ENCODE data around the gene MDK. TPM values are rescaled to one million over a fixed set of nuclear protein-coding genes. Genes with fewer than 3 reads are reported as not detected.
A peak's percentile ranks its signal among the peaks of the same experiment; 100 is the strongest.

The MDK gene
- total and polyA plus RNA-seq, 5 experiments from 2014 or later, result 0.52 to 8.0 (median 7.2) TPM; not detected in 2

DNA sequence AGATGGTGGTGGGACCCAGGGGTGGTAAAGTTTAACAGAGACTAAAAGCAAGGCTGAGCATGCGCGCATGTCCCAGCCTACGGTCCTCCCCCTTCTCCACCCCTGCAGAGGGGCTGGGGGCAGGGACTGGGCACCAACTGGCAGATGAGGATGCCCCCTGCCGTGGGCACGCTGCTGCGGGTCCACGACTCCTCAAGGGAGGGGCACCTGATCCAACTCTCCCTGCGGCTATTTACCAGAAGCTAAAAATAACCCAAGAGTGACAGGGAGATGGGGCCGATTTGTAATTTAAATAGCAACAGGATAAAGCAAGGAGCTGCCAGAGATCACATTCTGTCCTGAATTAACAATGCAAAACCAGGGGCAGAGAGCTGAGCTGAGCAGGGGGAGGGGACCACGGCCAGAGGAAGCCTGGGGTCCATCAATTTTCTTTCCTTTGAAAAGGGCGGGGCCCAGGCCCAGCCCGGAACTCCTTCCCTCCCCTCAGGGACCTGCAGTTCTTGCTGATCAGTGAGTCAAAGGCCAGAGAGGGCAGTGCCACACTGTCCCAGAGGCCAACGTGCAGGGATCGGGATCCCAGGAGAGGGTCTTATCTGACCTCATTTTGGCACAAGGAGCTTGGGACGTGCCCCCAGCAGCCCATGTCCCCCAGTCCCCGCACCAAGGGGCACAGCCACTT lies 42.3 kb upstream of the MDK start:
- peaks cover 34 to 87% (median 70%) of the 10 kb centered on the region in 4 donors for H3K4me1 Mint-ChIP-seq
- POLR2A ChIA-PET, result interaction anchor here (0.6 to 1.6 kb wide), 2 partner anchors 10 to 101 kb away, joined by 5 read pairs; no protein-coding TSS in a partner anchor
- H3K27me3 Mint-ChIP-seq, result no peaks in the 10 kb centered on the region
- ATAC-seq (no peak), DNase-seq (no peak)
- H3K27ac Mint-ChIP-seq, result peak overlapping the region in 5 of 10 donors; percentile 19 to 76 (median 48)
- no peaks in the 10 kb centered on the region for H3K9me3 Mint-ChIP-seq
- H3K4me3 Mint-ChIP-seq, result no peak overlapping the region
- peaks cover 0 to 9% (median 0%) of the 10 kb centered on the region in 3 donors for H3K36me3 Mint-ChIP-seq

DNA sequence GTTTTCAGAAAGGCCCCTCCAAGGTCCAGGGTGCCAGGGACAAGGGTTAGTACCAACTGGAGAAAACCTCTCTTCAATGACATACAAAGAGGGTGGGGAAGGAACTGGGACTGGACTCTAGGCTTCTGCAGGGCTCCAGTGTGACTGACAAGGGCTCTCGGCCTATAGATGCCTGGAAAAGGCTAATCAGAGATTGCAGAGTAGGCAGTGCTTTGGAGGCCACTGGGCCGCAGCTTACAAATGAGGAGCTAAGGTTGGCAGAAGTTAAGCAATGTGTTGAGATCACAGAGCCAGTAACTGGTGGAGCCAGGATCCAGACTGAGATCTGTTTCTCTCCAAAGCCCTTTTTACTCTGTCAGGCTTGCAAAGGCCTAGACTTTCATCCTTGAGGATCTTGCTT lies 41.7 kb upstream of the MDK start:
- H3K4me3 Mint-ChIP-seq, result peak overlapping the region in 1 of 10 donors; percentile 11
- H3K36me3 Mint-ChIP-seq, result peaks cover 0 to 9% (median 0%) of the 10 kb centered on the region in 3 donors
- no peaks in the 10 kb centered on the region for H3K9me3 Mint-ChIP-seq
- no peaks in the 10 kb centered on the region for H3K27me3 Mint-ChIP-seq
- peak overlapping the region in 7 of 10 donors; percentile 22 to 92 (median 58) for H3K27ac Mint-ChIP-seq
- DNase-seq (no peak), ATAC-seq (no peak)
- H3K4me1 Mint-ChIP-seq, result peaks cover 36 to 87% (median 70%) of the 10 kb centered on the region in 4 donors
- POLR2A ChIA-PET, result interaction anchor here (1.3 to 1.6 kb wide), 3 partner anchors 8 to 9 kb away, joined by 5 to 8 read pairs (median 5); no protein-coding TSS in a partner anchor

DNA sequence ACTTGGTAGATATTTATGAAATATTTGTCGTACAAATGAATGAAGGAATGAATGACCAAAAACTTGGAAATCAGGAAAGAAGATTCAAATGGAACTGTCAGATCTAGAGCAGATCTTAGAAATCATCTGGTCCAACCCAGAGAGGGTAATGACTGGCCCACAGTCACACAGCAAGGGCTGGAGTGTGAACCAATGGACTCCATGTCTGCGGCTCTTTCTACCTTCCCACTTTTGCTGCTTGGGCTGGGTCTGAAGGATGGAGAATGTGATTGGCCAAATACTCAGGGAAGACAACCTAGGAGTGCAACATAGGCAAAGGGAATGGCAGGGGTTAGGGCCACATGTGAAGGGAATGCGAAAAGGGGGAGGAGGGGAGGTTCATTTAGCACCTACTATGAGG lies 40.0 kb upstream of the MDK start:
- H3K36me3 Mint-ChIP-seq, result peaks cover 0 to 5% (median 0%) of the 10 kb centered on the region in 3 donors

DNA sequence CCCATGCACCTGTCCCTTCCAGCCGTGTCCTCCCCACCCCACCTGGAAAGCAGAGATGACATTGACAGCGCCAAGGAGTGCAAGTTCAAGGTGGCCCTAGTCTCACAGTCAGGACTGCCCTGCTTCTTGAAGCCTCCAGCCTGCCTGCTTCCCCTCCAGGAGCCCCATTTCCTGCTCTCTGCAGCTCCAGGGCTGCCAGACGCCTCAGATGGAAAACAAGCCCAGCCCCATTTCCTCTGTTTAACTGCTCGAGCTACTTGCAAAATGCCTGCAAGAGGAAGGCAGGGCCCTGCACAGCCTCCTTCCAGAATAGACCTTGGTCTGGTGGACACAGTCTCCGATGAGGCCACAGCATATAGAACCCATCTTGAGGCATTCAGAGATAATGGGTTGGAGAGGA lies 39.2 kb upstream of the MDK start:
- DNase-seq (no peak), ATAC-seq (peak; percentile 21 to 28)
- no peaks in the 10 kb centered on the region for H3K9me3 Mint-ChIP-seq
- no peaks in the 10 kb centered on the region for H3K27me3 Mint-ChIP-seq
- POLR2A ChIA-PET, result interaction anchor here (2.2 to 15.9 kb wide), 4 partner anchors 10 to 31 kb away, joined by 4 to 303 read pairs (median 158); no protein-coding TSS in a partner anchor
- peaks cover 50 to 89% (median 78%) of the 10 kb centered on the region in 4 donors for H3K4me1 Mint-ChIP-seq
- H3K4me3 Mint-ChIP-seq, result peak overlapping the region in 7 of 10 donors; percentile 7 to 69 (median 39)
- peak overlapping the region; percentile 47 to 90 (median 82) for H3K27ac Mint-ChIP-seq
- H3K36me3 Mint-ChIP-seq, result peaks cover 0 to 2% (median 0%) of the 10 kb centered on the region in 3 donors

More for the DNA sequence above, 40.0 kb upstream of the MDK start:
- ATAC-seq (no peak), DNase-seq (no peak)
- H3K4me1 Mint-ChIP-seq, result peaks cover 45 to 89% (median 74%) of the 10 kb centered on the region in 4 donors
- peak overlapping the region in 7 of 10 donors; percentile 12 to 69 (median 41) for H3K4me3 Mint-ChIP-seq
- H3K27me3 Mint-ChIP-seq, result no peaks in the 10 kb centered on the region
- no peaks in the 10 kb centered on the region for H3K9me3 Mint-ChIP-seq
- H3K27ac Mint-ChIP-seq, result peak overlapping the region in 9 of 10 donors; percentile 60 to 90 (median 88)
- POLR2A ChIA-PET, result interaction anchor here (5.2 to 15.9 kb wide), 3 partner anchors 10 to 25 kb away, joined by 30 to 303 read pairs (median 287); no protein-coding TSS in a partner anchor

DNA sequence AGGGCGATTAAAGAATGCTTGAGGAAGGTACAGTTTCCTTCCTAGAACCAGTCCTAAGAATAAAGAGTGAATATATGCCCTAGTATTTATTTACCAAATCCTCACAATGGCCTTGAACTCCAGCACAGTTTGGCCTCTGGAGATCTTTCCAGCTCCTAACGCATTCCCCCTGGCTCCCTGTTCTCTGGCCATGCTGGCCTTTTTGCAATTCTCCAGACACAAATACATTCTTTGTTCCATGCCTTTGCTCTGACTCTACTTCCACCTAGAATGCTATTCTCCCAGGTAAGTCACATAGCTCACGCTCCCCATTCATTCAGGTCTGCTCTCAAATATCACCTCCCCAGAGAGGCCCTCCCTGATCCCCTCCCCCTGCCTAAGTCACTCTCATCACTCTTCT lies 37.9 kb upstream of the MDK start:
- POLR2A ChIA-PET, result interaction anchor here (0.6 to 15.9 kb wide), 6 partner anchors 10 to 1720 kb away, joined by 3 to 303 read pairs (median 17); no protein-coding TSS in a partner anchor
- H3K4me3 Mint-ChIP-seq, result peak overlapping the region in 5 of 10 donors; percentile 3 to 15 (median 6)
- peak overlapping the region; percentile 26 to 95 (median 77) for H3K27ac Mint-ChIP-seq
- no peaks in the 10 kb centered on the region for H3K27me3 Mint-ChIP-seq
- H3K36me3 Mint-ChIP-seq, result no peaks in the 10 kb centered on the region
- DNase-seq (no peak), ATAC-seq (no peak)
- H3K4me1 Mint-ChIP-seq, result peaks cover 50 to 83% (median 73%) of the 10 kb centered on the region in 4 donors
- no peaks in the 10 kb centered on the region for H3K9me3 Mint-ChIP-seq

DNA sequence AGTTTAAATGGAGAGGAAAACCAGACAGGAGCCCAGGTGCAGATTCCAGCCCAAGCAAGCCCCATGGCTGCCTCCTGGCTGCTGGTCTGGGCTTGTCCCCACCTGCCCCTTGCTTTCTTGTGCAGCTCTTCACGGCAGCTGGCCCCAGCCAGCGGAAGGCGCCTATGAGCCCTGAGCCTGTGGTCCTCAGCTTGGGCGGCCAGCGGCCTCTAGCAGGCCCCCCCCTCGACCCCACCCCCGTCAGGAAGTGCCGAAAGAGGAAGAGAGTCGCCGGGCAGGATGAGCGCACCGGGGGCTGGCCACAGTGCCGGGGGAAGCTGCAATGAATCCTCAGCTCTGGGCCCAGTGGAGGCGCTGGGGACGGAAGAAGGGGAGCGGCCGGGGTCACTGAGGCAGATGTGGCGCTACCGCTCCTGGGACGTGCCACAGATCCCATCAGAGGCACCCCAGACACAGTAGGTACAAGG lies 36.3 kb upstream of the MDK start:
- DNase-seq (no peak), ATAC-seq (no peak)
- peaks cover 58 to 83% (median 81%) of the 10 kb centered on the region in 4 donors for H3K4me1 Mint-ChIP-seq
- peak overlapping the region; percentile 78 to 96 (median 87) for H3K4me3 Mint-ChIP-seq
- POLR2A ChIA-PET, result interaction anchor here (0.5 to 15.9 kb wide), 6 partner anchors 8 to 35 kb away, joined by 4 to 303 read pairs (median 18); no protein-coding TSS in a partner anchor
- no peaks in the 10 kb centered on the region for H3K36me3 Mint-ChIP-seq
- H3K27me3 Mint-ChIP-seq, result no peaks in the 10 kb centered on the region
- peak overlapping the region; percentile 34 to 95 (median 86) for H3K27ac Mint-ChIP-seq
- no peaks in the 10 kb centered on the region for H3K9me3 Mint-ChIP-seq

DNA sequence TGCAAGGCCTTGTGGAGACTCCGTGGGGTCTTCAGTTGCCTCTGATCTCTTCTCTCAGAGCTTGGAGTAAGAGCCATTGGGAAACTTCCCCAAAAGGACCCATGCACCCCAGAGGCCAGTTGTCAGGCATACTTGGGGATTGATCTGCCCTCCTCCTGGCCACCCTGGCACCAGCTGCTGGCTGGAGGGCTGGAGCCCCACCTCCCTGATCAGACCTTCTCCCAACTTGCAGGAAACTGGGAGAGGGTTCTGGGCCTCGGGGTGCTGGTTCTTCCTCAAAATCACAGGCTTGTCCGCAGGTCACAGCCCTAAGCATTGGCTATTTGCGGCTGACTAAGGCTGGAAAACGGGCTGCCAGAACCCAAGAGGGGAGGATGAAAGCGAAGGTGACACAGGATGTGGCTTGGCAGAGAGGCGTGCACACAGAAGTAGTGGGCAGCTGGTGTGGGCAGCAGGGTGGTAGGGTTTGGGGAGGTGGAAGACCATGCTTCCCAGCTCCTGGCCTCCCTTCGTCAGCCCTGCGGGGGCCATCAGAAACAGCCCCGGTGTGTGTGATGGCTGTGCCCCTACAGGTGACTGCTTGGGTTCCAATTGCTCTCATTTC lies 35.5 kb upstream of the MDK start:
- no peaks in the 10 kb centered on the region for H3K9me3 Mint-ChIP-seq
- POLR2A ChIA-PET, result interaction anchor here (0.6 to 15.9 kb wide), 7 partner anchors 9 to 35 kb away, joined by 3 to 303 read pairs (median 4); no protein-coding TSS in a partner anchor
- ATAC-seq (no peak), DNase-seq (no peak)
- peak overlapping the region; percentile 60 to 95 (median 88) for H3K27ac Mint-ChIP-seq
- H3K4me1 Mint-ChIP-seq, result peaks cover 59 to 89% (median 83%) of the 10 kb centered on the region in 4 donors
- peaks cover 0 to 2% (median 0%) of the 10 kb centered on the region in 3 donors for H3K36me3 Mint-ChIP-seq
- no peaks in the 10 kb centered on the region for H3K27me3 Mint-ChIP-seq
- peak overlapping the region; percentile 78 to 96 (median 88) for H3K4me3 Mint-ChIP-seq

DNA sequence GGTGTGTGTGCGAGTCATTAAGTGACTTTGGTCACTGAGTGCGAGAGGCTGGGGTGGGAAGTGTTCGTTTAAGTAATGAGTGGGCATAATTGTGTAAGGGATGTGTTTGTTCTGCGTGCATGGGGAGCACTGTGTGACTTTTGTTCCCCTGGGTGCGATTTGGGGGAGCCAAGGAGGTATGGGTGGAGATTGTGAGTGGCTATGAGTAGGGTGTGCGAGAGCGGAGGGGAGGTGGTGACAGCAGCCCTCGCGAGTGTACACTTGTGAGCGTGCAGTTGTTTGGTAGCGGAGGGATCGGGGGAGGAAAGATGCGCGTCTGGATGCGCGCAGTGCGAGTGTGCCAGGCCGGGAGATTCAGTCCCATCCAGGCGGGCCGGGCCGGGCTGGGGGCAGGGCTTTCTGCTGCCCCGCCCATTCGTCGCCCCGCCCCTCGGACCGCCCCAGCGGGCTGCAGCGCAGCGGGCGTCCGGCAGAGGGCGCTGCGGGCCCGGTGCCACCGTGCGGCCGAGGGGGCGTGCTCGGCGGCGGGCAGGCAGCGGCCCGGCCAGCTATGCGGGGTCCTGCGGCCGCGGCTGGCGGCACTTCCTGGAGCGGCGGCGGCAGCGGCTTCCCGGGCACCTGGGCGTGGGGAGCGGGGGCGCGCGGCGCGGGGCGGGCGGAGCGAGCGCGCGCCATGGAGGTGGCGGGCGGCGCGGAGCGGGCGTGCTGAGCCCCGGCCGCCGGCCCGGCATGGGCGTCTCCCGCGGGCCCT lies 34.4 kb upstream of the MDK start, which contains the start of gene DGKZ:
Gene DGKZ, plus strand, starts transcription at position 578 of the 751 bp plus-strand sequence. CDS start 197 bp downstream, outside the sequence.
- DNase-seq, result peak; percentile 85 to 96 (median 93)
- peak; percentile 63 to 68 for ATAC-seq
- Mint-ChIP-seq H3K9me3 (no peaks in the 10 kb centered on the region), H3K36me3 (peaks cover 0 to 5% (median 0%) of the 10 kb centered on the region in 3 donors), H3K4me1 (peaks cover 56 to 89% (median 83%) of the 10 kb centered on the region in 4 donors), H3K27me3 (no peaks in the 10 kb centered on the region), H3K4me3 (peak within 1 kb of the TSS; percentile 78 to 98 (median 94)), H3K27ac (peak within 1 kb of the TSS; percentile 91 to 98 (median 94))
- POLR2A ChIA-PET, result interaction anchor here (0.6 to 15.9 kb wide), 5 partner anchors 15 to 31 kb away, joined by 3 to 303 read pairs (median 3); no protein-coding TSS in a partner anchor

DNA sequence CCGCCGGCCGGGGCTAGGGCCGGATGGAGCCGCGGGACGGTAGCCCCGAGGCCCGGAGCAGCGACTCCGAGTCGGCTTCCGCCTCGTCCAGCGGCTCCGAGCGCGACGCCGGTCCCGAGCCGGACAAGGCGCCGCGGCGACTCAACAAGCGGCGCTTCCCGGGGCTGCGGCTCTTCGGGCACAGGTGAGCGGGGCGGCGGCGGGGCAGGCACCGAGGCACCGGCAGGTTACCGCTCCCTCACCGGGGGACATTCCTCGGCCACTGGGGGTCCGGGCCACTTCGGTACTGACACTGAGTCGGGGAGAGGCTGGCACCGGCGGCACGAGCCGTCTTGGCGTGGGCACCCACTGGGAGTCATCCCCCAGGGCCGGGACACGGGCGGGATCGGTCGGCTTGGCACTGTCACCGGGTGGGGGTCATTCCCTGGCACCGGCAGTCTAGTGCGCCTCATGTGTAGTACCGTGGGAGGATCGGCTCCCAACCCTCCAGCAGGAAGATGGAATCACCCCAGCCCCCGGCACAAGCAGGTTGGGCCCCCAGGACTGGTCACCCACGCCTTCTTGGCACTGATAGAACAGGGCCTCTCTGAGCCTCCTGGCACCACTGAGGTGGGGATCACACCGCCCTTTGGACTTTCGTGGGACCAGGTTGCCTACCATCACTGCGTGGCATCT lies 33.7 kb upstream of the MDK start:
- H3K27ac Mint-ChIP-seq, result peak overlapping the region; percentile 91 to 98 (median 94)
- peak overlapping the region; percentile 78 to 98 (median 94) for H3K4me3 Mint-ChIP-seq
- H3K9me3 Mint-ChIP-seq, result no peaks in the 10 kb centered on the region
- POLR2A ChIA-PET, result interaction anchor here (0.5 to 15.9 kb wide), 11 partner anchors 8 to 251 kb away, joined by 3 to 303 read pairs (median 7); no protein-coding TSS in a partner anchor
- peaks cover 0 to 5% (median 0%) of the 10 kb centered on the region in 3 donors for H3K36me3 Mint-ChIP-seq
- peaks cover 54 to 87% (median 82%) of the 10 kb centered on the region in 4 donors for H3K4me1 Mint-ChIP-seq
- DNase-seq (peak in 1 of 10 donors; percentile 19), ATAC-seq (peak in 1 of 2 donors; percentile 0)
- no peaks in the 10 kb centered on the region for H3K27me3 Mint-ChIP-seq

DNA sequence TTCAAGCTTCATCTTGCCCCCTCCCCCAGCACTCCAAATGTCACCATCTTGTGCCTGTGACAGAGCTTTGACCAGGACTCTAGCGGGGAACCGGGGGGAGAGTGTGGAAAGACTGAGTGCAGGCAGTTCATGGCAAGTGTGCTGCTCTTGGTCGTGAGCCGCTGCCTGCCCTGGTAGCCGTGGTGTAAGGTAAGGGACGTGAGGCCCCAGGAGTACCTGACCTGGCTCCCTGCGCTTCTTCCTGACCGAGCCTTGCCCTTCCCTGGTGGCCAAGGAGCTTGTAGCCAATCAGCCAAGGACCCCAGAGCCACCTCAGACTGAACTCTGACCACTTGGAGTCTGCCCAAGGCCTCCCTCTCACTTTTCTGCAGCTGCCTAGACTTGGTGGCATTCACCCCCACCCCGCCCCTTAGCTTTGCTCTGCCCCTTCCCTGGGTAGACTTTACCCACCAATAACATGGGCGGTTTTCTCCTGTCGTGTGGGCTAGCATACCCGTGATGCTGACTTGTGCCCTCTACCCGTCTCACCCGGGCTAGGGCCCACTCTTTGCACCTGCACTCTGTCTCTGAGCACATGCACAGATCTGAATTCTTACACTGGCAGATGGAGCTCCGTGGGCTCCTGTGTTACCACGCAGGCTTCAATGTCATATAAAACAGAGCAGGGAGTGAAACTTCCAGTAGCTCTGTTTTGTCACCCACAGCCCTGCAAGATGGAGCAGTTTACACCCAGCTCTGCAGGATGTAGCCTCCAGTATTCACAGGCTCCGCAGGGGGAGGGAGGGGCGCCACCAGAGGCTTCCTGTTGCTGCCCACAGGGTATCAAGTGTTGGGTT lies 32.7 kb upstream of the MDK start:
- Mint-ChIP-seq H3K36me3 (peaks cover 0 to 5% (median 0%) of the 10 kb centered on the region in 3 donors), H3K27ac (peak overlapping the region; percentile 91 to 98 (median 94)), H3K27me3 (no peaks in the 10 kb centered on the region), H3K4me3 (peak overlapping the region; percentile 78 to 98 (median 94)), H3K4me1 (peaks cover 53 to 87% (median 83%) of the 10 kb centered on the region in 4 donors), H3K9me3 (no peaks in the 10 kb centered on the region)
- POLR2A ChIA-PET, result interaction anchor here (0.6 to 15.9 kb wide), 14 partner anchors 9 to 228 kb away, joined by 3 to 303 read pairs (median 7); partner anchors contain the start of gene CHRM4
- ATAC-seq (peak; percentile 33 to 51), DNase-seq (peak in 9 of 10 donors; percentile 28 to 78 (median 58))

Measured in naive thymus-derived CD8-positive, alpha-beta T cell (primary cell).